ENCODE data around the gene ADD3. TPM values are rescaled to one million over a fixed set of nuclear protein-coding genes. Genes with fewer than 3 reads are reported as not detected.

The ADD3 gene
- total and polyA plus RNA-seq, 2 donors (not counting 3 experiments of a cell fraction or from before 2014, with no cell fraction given), result 14.9 to 55.2 TPM

DNA sequence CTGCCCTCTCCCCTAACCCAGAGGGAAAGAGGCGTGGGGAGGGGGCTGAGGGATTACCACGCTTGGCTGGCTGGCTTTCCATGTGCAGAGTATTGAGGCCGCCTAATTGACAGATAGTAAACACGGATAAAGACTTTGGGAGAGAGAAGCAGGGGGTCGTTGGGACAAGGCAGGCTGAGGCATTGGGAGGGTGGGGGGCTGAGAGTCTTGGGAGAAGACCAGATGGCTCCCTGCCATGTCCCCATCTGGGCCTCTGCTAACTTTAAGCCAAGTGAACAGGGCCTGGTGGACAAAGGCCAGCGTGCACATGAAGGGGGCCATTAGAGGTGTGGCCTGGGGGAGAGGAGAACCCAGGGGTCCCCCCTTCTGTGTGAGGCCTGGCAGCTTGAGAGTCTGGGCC lies 144.2 kb downstream of the ADD3 start:
- dilution Hi-C loops (cut with MboI; ENCODE audit: extremely low pct_ligation_motif_present, low sequenced_read_pairs) (no loop called here), intact Hi-C loops (cut with micrococcal nuclease) (no loop called here)
- Histone ChIP-seq H2AFZ (ENCODE audit: low read depth, low read length) (no peak overlapping the region), H3K79me2 (ENCODE audit: control insufficient read depth, insufficient read depth, low read length) (no peaks in the 10 kb centered on the region), H3K4me1 (ENCODE audit: control insufficient read depth, extremely low read depth, insufficient read depth, low read length) (no peaks in the 10 kb centered on the region), H3K4me3 (replicated peaks in 1 of 3; ENCODE audit: insufficient read depth in 1 of 3, low read depth in 1 of 3, low read length in 3 of 3) (no peak overlapping the region), H3K27me3 (ENCODE audit: control insufficient read depth in 2 of 2, insufficient read depth in 2 of 2, low read length in 2 of 2) (peaks cover 0 to 5% of the 10 kb centered on the region in 2 experiments), H3K9me1 (replicated peaks; ENCODE audit: control insufficient read depth, extremely low read depth, insufficient read depth, low read length) (no peaks in the 10 kb centered on the region), H3K4me2 (ENCODE audit: insufficient read depth, low read length) (no peak overlapping the region), H3K9ac (replicated peaks; ENCODE audit: extremely low read depth, insufficient read depth, low read length) (no peak overlapping the region), H3K27ac (ENCODE audit: insufficient read depth, low read depth, low read length) (no peak overlapping the region), H3K9me3 (replicated peaks; ENCODE audit: control insufficient read depth, insufficient read depth, low read length) (no peaks in the 10 kb centered on the region), H3K36me3 (ENCODE audit: control insufficient read depth in 2 of 2, extremely low read depth in 1 of 2, insufficient read depth in 2 of 2, low read length in 2 of 2) (no peaks in the 10 kb centered on the region), H4K20me1 (replicated peaks; ENCODE audit: control insufficient read depth, extremely low read depth, insufficient read depth, low read length) (no peaks in the 10 kb centered on the region)
- no peak for DNase-seq (ENCODE audit: low read depth, low spot score)
- BruUV-seq (replicated peaks), result no TSS peak
- FAIRE-seq, result no peak
- no peak for TF ChIP-seq POLR2A (IDR thresholded peaks at IDR 0.05; ENCODE audit: low read depth, low read length)
- TF ChIP-seq EZH2 (IDR thresholded peaks at IDR 0.05; ENCODE audit: borderline replicate concordance, low read depth, low read length, severe bottlenecking), result no peak
- TF ChIP-seq MYC (IDR thresholded peaks at IDR 0.05; ENCODE audit: low read depth, low read length), result no peak
- no peak for TF ChIP-seq CTCF (IDR thresholded peaks at IDR 0.05; ENCODE audit: extremely low read depth in 1 of 2, insufficient read depth in 1 of 2, low read depth in 1 of 2, low read length in 2 of 2)
- TF ChIP-seq POLR2AphosphoS5 (IDR thresholded peaks at IDR 0.05; ENCODE audit: insufficient read depth, low read depth, low read length), result no peak
- TF ChIP-seq FOS (IDR thresholded peaks at IDR 0.05; ENCODE audit: borderline replicate concordance, insufficient read depth, low read length), result no peak
- no peak for TF ChIP-seq GATA2 (IDR thresholded peaks at IDR 0.05; ENCODE audit: insufficient read depth, insufficient read length, low read depth, low read length)
- TF ChIP-seq JUN (IDR thresholded peaks at IDR 0.05; ENCODE audit: borderline replicate concordance, insufficient read depth, insufficient read length, low read depth), result no peak
- TF ChIP-seq, protein P1, sequence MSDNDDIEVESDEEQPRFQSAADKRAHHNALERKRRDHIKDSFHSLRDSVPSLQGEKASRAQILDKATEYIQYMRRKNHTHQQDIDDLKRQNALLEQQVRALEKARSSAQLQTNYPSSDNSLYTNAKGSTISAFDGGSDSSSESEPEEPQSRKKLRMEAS (IDR thresholded peaks at IDR 0.05; ENCODE audit: insufficient read depth, insufficient read length), result no peak
- POLR2A ChIA-PET, result no interaction called here
- CTCF ChIA-PET, result interaction anchor here (1.2 to 1.3 kb wide), 2 partner anchors 11 to 12 kb away, joined by 3 to 4 read pairs; no protein-coding TSS in a partner anchor
